Breast epithelium (tissue), 4 donors: ENCODE measurements around the gene ISYNA1. TPM values are rescaled to one million over a fixed set of nuclear protein-coding genes. Genes with fewer than 3 reads are reported as not detected.

Source experiments
- DNase-seq, 2 donors: peaks; one replicate each; pipeline ENCODE4 v3.0.0-alpha.2; 2019; ENCODE audit warnings: low spot score in 2 of 2
- H3K27ac ChIP-seq, 2 donors: fragments of 200-600 bp; sonication (generic) in 1 of 2; one replicate each; pipeline ENCODE4 v1.5.1; 2016 to 2019; ENCODE audit warnings: mild to moderate bottlenecking in 1 of 2
- H3K27me3 ChIP-seq, 2 donors: fragments of 200-600 bp; sonication (generic) in 1 of 2; one replicate each; pipeline versions ENCODE4 v1.5.1 to v1.6.0; 2017 to 2019; ENCODE audit warnings: control low read depth in 1 of 2, mild to moderate bottlenecking in 1 of 2
- H3K36me3 ChIP-seq: fragments of 200-600 bp; one replicate; pipeline ENCODE4 v1.5.1; 2019
- H3K4me1 ChIP-seq, 2 donors: fragments of 200-600 bp; sonication (generic); one replicate each; pipeline ENCODE4 v1.5.1; 2016 to 2019; ENCODE audit warnings: control low read depth in 1 of 2
- H3K4me3 ChIP-seq, 3 donors: fragments of 200-600 bp; sonication (generic); 1 replicate in 2 of 3; 2 replicates in 1 of 3; pipeline ENCODE4 v1.5.1; 2016 to 2019; ENCODE audit warnings: mild to moderate bottlenecking in 3 of 3, moderate library complexity in 2 of 3
- H3K9me3 ChIP-seq, 2 donors: fragments of 200-600 bp; sonication (generic) in 1 of 2; one replicate each; pipeline ENCODE4 v1.5.1; 2016 to 2019; ENCODE audit warnings: control low read depth in 1 of 2
- CTCF ChIP-seq, 3 donors: fragments of 450-650 bp; IDR thresholded peaks; one replicate each; pipeline ENCODE4 v1.5.1; 2016 to 2017; ENCODE audit warnings: antibody characterized with exemption in 3 of 3, mild to moderate bottlenecking in 3 of 3, moderate library complexity in 3 of 3
- POLR2A ChIP-seq: fragments of 450-650 bp; IDR thresholded peaks from one replicate; pipeline ENCODE4 v1.6.1; 2016; ENCODE audit warnings: antibody characterized with exemption, mild to moderate bottlenecking, moderate library complexity
- POLR2AphosphoS5 ChIP-seq, 3 donors: sonication (generic); formaldehyde crosslinking; IDR thresholded peaks; one replicate each; pipeline ENCODE4 v1.6.1; 2017; ENCODE audit warnings: antibody characterized with exemption in 3 of 3
- intact Hi-C: fragments of 100-400 bp; cut with DNase I; formaldehyde crosslinking; loops from one replicate; pipeline ENCODE4 v1.15.1; 2023; ENCODE audit warnings: low total_unique reads
- total RNA-seq, 3 donors: library from RNA; depleted of rRNA; stranded (reverse); fragments of >200 nt; gene quantifications; one replicate each; pipeline ENCODE4 v1.1.0, GENCODE V29; 2016

The ISYNA1 gene
- total RNA-seq, 3 donors from 2014 or later, result 7.4 to 42.9 (median 40.2) TPM

DNA sequence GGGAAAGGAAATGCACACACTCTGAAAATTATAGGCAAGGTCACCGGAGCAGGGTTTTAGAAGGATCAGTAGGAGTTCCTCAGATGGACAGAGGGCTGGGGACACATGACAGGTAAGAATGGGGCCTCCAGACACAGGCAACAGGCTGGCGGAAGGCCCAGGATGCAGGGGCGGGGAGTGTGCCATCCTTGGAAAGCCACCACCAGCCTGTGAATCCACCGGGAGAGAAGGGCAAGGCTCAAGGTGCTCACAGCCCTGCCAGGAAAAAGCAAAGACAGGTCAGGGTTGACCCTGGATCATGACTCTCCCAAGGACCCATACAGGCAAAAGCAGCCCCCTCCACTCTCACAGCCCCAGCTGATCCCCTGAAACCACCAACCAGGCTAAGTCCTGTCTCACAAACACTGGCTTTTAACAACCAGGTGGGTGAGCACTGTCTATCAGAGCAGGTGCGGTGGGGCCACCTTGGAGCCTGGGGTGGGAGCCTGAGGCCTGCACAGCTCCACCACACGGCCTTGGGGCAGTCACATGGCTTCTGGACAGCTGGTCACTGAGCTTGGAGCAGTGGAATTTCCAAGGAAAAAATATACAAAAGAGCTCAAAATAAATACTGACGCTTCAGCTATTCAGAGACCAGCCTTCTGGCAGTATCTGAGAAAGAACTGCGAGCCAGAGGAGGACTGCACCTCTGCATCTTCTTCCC, 35.2 kb upstream of the ISYNA1 start:
- no peaks in the 10 kb centered on the region for H3K36me3 ChIP-seq
- peak overlapping the region in 1 of 2 donors; percentile 17 for H3K27ac ChIP-seq
- DNase-seq, result no peak
- no peak overlapping the region for H3K4me3 ChIP-seq
- H3K9me3 ChIP-seq, result no peaks in the 10 kb centered on the region
- peaks cover 0 to 13% of the 10 kb centered on the region in 2 donors for H3K4me1 ChIP-seq
- TF ChIP-seq POLR2A (no peak), POLR2AphosphoS5 (IDR thresholded peaks at IDR 0.05) (no peak), CTCF (IDR thresholded peaks at IDR 0.05) (no peak)
- intact Hi-C loops, result loop anchor here (1.0 kb wide), 1 partner anchor 24 kb away; no protein-coding TSS in a partner anchor
- no peaks in the 10 kb centered on the region for H3K27me3 ChIP-seq

DNA sequence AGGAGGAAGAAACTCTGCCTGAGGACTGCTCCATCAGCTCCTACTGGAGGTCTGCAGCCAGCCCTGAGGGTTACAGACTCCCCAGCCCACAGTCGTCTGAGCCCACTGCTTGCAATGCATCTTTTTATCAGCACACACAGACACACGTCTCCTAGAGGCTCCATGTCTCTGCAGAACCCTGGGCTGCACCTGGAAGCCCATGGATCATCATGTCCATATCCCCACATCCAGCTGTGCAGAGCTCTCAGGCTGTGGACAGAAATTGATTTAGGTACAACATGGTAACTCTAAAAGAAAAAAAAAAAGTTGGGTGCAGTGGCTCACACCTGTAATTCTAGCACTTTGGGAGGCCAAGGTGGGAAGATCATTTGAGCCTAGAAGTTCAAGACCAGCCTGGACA, 32.9 kb upstream of the ISYNA1 start:
- TF ChIP-seq CTCF (IDR thresholded peaks at IDR 0.05) (no peak), POLR2AphosphoS5 (IDR thresholded peaks at IDR 0.05) (no peak), POLR2A (no peak)
- Histone ChIP-seq H3K36me3 (no peaks in the 10 kb centered on the region), H3K27ac (peak overlapping the region in 1 of 2 donors; percentile 94), H3K4me1 (peaks cover 0 to 7% of the 10 kb centered on the region in 2 donors), H3K27me3 (no peaks in the 10 kb centered on the region), H3K4me3 (no peak overlapping the region), H3K9me3 (no peaks in the 10 kb centered on the region)
- intact Hi-C loops, result no loop called here
- DNase-seq, result no peak

GRCh38 chr19:18469069-18469846, 31.3 kb upstream of the ISYNA1 start:
- no peak overlapping the region for H3K4me3 ChIP-seq
- no peaks in the 10 kb centered on the region for H3K27me3 ChIP-seq
- no peak for DNase-seq
- peak; percentile 62 to 65 (median 63) for TF ChIP-seq CTCF (IDR thresholded peaks at IDR 0.05)
- TF ChIP-seq POLR2A, result no peak
- TF ChIP-seq POLR2AphosphoS5 (IDR thresholded peaks at IDR 0.05), result peak in 2 of 3 donors; percentile 9 to 26
- peaks cover 13 to 16% of the 10 kb centered on the region in 2 donors for H3K4me1 ChIP-seq
- intact Hi-C loops, result no loop called here
- no peaks in the 10 kb centered on the region for H3K9me3 ChIP-seq
- H3K36me3 ChIP-seq, result no peaks in the 10 kb centered on the region
- H3K27ac ChIP-seq, result peak overlapping the region; percentile 21 to 94

DNA sequence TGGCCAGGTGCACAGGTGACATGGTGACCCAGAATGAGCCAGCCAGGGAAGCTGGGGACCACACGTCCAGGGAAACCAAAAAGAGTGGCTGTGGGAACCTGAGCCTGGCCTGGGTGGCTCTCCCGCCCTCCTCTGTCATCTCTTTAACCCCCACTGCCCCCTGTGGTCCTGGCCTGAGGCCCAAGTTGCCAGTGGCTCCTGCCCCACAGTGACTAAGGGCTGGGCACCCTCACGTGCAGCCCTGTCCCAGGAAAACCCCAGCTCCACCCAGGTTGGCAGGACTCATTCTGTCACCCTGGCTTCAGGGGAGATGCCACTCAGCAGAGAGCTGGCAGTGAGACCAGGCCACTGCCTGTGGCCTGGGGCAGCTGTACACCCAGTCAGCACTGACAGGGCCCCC, 30.6 kb upstream of the ISYNA1 start:
- intact Hi-C loops, result no loop called here
- H3K27ac ChIP-seq, result peak overlapping the region in 1 of 2 donors; percentile 94

GRCh38 chr19:18467978-18468377, 30.0 kb upstream of the ISYNA1 start:
- peak overlapping the region in 1 of 2 donors; percentile 94 for H3K27ac ChIP-seq
- TF ChIP-seq POLR2AphosphoS5 (IDR thresholded peaks at IDR 0.05) (no peak), CTCF (IDR thresholded peaks at IDR 0.05) (no peak), POLR2A (no peak)
- no peaks in the 10 kb centered on the region for H3K36me3 ChIP-seq
- no peaks in the 10 kb centered on the region for H3K9me3 ChIP-seq
- H3K4me3 ChIP-seq, result no peak overlapping the region
- peaks cover 14 to 16% of the 10 kb centered on the region in 2 donors for H3K4me1 ChIP-seq
- DNase-seq, result no peak
- intact Hi-C loops, result no loop called here
- H3K27me3 ChIP-seq, result no peaks in the 10 kb centered on the region

More for the DNA sequence above, 30.6 kb upstream of the ISYNA1 start:
- Histone ChIP-seq H3K9me3 (no peaks in the 10 kb centered on the region), H3K27me3 (no peaks in the 10 kb centered on the region), H3K4me3 (no peak overlapping the region), H3K4me1 (peaks cover 14 to 16% of the 10 kb centered on the region in 2 donors), H3K36me3 (no peaks in the 10 kb centered on the region)
- no peak for DNase-seq
- TF ChIP-seq POLR2AphosphoS5 (IDR thresholded peaks at IDR 0.05) (no peak), POLR2A (no peak)
